GM18499 (cell line): ENCODE data around the gene CAND2.
"Not testable (repeated sequence)": the region's sequence is repeated elsewhere in the genome, so short reads cannot be mapped to it uniquely, and the experiment has no call there.

Experiments used
- ATAC-seq: cut with Tn5 transposase; IDR thresholded peaks from one replicate; pipeline ENCODE4 v1.9.1; 2021; ENCODE audit warnings: moderate number of reproducible peaks; ENCODE audit not compliant: insufficient read depth, unreplicated experiment

CAND2 gene

GRCh38 chr3:12842469-12842868 lies 46.0 kb downstream of the CAND2 start:
- no peak for ATAC-seq

- no peak for ATAC-seq
Observed at GRCh38 chr3:12845811-12846210, 49.3 kb downstream of the CAND2 start.

- no peak for ATAC-seq
Observed at GRCh38 chr3:12852201-12852600, 55.7 kb downstream of the CAND2 start.

- ATAC-seq, result not testable (repeated sequence)
Observed at GRCh38 chr3:12853847-12854246, 57.4 kb downstream of the CAND2 start.

- ATAC-seq, result no peak
Observed at GRCh38 chr3:12854565-12854964, 58.1 kb downstream of the CAND2 start.

- no peak for ATAC-seq
Observed at GRCh38 chr3:12856626-12857025, 60.1 kb downstream of the CAND2 start.

- ATAC-seq, result no peak
Observed at GRCh38 chr3:12859840-12860239, 63.4 kb downstream of the CAND2 start.

- no peak for ATAC-seq
Observed at GRCh38 chr3:12861611-12862010, 65.1 kb downstream of the CAND2 start.

GRCh38 chr3:12862387-12862786 lies 65.9 kb downstream of the CAND2 start:
- no peak for ATAC-seq

GRCh38 chr3:12865271-12865670 lies 68.8 kb downstream of the CAND2 start:
- no peak for ATAC-seq

- no peak for ATAC-seq
Observed at GRCh38 chr3:12866836-12867235, 70.4 kb downstream of the CAND2 start.

- no peak for ATAC-seq
Observed at GRCh38 chr3:12868039-12869034, 71.9 kb downstream of the CAND2 start.

GRCh38 chr3:12869035-12869621 lies 72.6 kb downstream of the CAND2 start:
- no peak for ATAC-seq

- ATAC-seq, result no peak
Observed at GRCh38 chr3:12870942-12871341, 74.5 kb downstream of the CAND2 start.

- ATAC-seq, result no peak
Observed at GRCh38 chr3:12871404-12871983, 75.0 kb downstream of the CAND2 start.

GRCh38 chr3:12875857-12876836 lies 79.7 kb downstream of the CAND2 start:
- ATAC-seq, result no peak

- ATAC-seq, result no peak
Observed at GRCh38 chr3:12877040-12877439, 80.6 kb downstream of the CAND2 start.

GRCh38 chr3:12878141-12878574 lies 81.7 kb downstream of the CAND2 start:
- ATAC-seq, result no peak

- not testable (repeated sequence) for ATAC-seq
Observed at GRCh38 chr3:12878758-12879157, 82.3 kb downstream of the CAND2 start.

- ATAC-seq, result no peak
Observed at GRCh38 chr3:12879191-12879815, 82.8 kb downstream of the CAND2 start.
